ENCODE data around the gene ORMDL2. TPM values are rescaled to one million over a fixed set of nuclear protein-coding genes. Genes with fewer than 3 reads are reported as not detected.

The ORMDL2 gene
- total and polyA plus RNA-seq, 5 donors from 2014 or later, result 17.8 to 199 (median 135) TPM

DNA sequence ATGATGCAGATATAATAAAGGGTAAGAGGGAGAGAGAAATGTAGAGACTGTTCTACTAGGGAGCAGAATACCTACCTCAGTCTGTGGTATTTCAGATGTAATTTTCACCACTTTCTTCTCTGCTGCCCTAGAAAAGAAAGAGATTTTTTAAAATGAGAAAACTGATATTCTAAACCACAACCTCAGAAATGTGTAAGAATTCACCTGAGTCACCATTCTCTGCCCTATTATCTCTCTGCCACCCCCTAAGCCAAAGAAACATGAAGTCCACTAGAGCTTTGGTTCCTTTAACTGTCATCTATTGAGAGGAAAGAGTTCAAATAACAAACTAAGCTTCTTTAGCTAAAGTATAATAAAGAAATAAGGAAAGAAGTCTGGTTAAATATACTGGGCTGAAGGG is 21.9 kb upstream of the ORMDL2 start:
- peaks cover 79% of the 10 kb centered on the region for H3K36me3 ChIP-seq (ENCODE audit: control insufficient read depth, insufficient read depth, low read length)
- H3K4me1 ChIP-seq (ENCODE audit: control insufficient read depth, insufficient read depth, low read length, poor library complexity, severe bottlenecking), result no peaks in the 10 kb centered on the region
- ATAC-seq (ENCODE audit: low read depth in 2 of 2) (no peak), DNase-seq (no peak)
- H3K4me3 ChIP-seq (ENCODE audit: low read depth, low read length), result no peak overlapping the region
- no peaks in the 10 kb centered on the region for H3K27me3 ChIP-seq (ENCODE audit: control insufficient read depth, insufficient read depth, low read length)
- Mint-ChIP-seq H3K27me3 (no peaks in the 10 kb centered on the region), H3K4me1 (peaks cover 0 to 17% (median 7%) of the 10 kb centered on the region in 4 donors), H3K4me3 (no peak overlapping the region), H3K36me3 (peaks cover 37% of the 10 kb centered on the region), H3K27ac (no peak overlapping the region), H3K9me3 (no peaks in the 10 kb centered on the region)
- no peak overlapping the region for H3K27ac ChIP-seq (ENCODE audit: insufficient read depth, low read length, poor library complexity, severe bottlenecking)
- no peaks in the 10 kb centered on the region for H3K9me3 ChIP-seq (ENCODE audit: control insufficient read depth in 2 of 2, low read length in 2 of 2)

DNA sequence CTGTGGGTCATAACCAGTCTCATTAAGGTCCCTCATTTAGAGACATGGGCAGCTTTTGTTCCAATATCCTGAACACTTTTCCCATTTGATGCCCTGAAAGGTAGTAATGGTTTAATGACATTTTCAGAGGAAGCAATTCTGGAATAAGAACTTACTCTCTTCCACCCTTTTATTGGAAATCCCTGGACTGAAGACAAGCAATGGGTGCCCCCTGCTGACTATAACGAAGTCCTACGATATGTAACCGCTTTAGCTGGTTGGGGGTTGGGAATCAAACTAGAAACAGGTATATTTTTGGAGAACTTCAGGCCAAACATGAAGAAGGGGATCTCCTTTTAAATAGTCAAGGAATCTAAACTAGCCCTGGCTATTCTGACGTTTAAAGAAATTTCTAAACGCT is 20.8 kb upstream of the ORMDL2 start:
- Histone ChIP-seq H3K9me3 (ENCODE audit: control insufficient read depth in 2 of 2, low read length in 2 of 2) (no peaks in the 10 kb centered on the region), H3K27me3 (ENCODE audit: control insufficient read depth, insufficient read depth, low read length) (no peaks in the 10 kb centered on the region), H3K4me3 (ENCODE audit: low read depth, low read length) (no peak overlapping the region), H3K36me3 (ENCODE audit: control insufficient read depth, insufficient read depth, low read length) (peaks cover 88% of the 10 kb centered on the region), H3K4me1 (ENCODE audit: control insufficient read depth, insufficient read depth, low read length, poor library complexity, severe bottlenecking) (no peaks in the 10 kb centered on the region), H3K27ac (ENCODE audit: insufficient read depth, low read length, poor library complexity, severe bottlenecking) (no peak overlapping the region)
- ATAC-seq (ENCODE audit: low read depth in 2 of 2) (no peak), DNase-seq (peak in 2 of 3 donors; percentile 30 to 44)
- Mint-ChIP-seq H3K9me3 (no peaks in the 10 kb centered on the region), H3K27me3 (no peaks in the 10 kb centered on the region), H3K27ac (peak overlapping the region in 1 of 3 donors; percentile 50), H3K4me1 (peaks cover 0 to 17% (median 8%) of the 10 kb centered on the region in 4 donors), H3K36me3 (peaks cover 35% of the 10 kb centered on the region), H3K4me3 (no peak overlapping the region)

DNA sequence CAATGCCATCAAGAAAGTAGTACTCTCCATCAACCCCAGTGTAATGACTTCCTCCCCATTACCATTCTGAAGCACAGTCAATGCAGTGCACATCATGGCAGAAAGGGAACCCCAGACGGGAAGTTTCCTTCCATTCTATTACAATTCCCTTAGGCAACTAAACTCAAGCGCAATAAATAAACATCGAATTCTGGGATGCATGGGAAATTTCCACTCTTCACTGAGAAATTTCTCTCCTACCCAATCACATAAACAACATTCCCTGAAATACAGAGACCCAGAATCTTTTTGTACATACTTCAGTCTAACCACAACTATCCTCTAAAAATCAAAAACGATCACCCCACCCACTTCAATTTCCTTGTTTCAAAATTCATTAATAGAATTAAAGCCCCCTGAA is 20.3 kb upstream of the ORMDL2 start:
- ATAC-seq (ENCODE audit: low read depth in 2 of 2) (no peak), DNase-seq (no peak)
- no peaks in the 10 kb centered on the region for H3K9me3 ChIP-seq (ENCODE audit: control insufficient read depth in 2 of 2, low read length in 2 of 2)
- Mint-ChIP-seq H3K27me3 (no peaks in the 10 kb centered on the region), H3K4me1 (peaks cover 0 to 17% (median 8%) of the 10 kb centered on the region in 4 donors), H3K9me3 (no peaks in the 10 kb centered on the region), H3K27ac (peak overlapping the region in 1 of 3 donors; percentile 84), H3K36me3 (peaks cover 35% of the 10 kb centered on the region), H3K4me3 (no peak overlapping the region)
- H3K27me3 ChIP-seq (ENCODE audit: control insufficient read depth, insufficient read depth, low read length), result no peaks in the 10 kb centered on the region
- no peak overlapping the region for H3K27ac ChIP-seq (ENCODE audit: insufficient read depth, low read length, poor library complexity, severe bottlenecking)
- no peaks in the 10 kb centered on the region for H3K4me1 ChIP-seq (ENCODE audit: control insufficient read depth, insufficient read depth, low read length, poor library complexity, severe bottlenecking)
- no peak overlapping the region for H3K4me3 ChIP-seq (ENCODE audit: low read depth, low read length)
- H3K36me3 ChIP-seq (ENCODE audit: control insufficient read depth, insufficient read depth, low read length), result peaks cover 86% of the 10 kb centered on the region

DNA sequence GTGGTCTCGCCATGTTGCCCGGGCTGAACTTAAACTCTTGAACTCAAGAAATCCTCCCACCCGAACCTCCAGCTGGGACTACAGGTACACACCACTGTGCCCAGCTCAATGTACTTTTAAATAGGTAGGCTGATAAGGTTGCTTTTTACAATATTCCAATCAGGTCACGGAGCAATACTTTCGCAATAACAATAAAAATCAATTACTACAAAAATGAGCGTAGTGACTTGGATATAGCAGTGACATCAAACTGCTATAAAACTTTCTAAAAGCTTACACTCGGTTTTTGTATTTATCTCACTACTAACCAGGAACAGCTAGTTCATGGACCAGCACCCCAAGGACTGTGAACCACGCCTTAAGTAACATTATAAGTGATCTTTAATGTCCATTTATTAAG is 10.9 kb upstream of the ORMDL2 start:
- Mint-ChIP-seq H3K4me3 (no peak overlapping the region), H3K27me3 (no peaks in the 10 kb centered on the region), H3K4me1 (peaks cover 12 to 42% (median 28%) of the 10 kb centered on the region in 4 donors), H3K9me3 (peaks cover 0 to 2% (median 0%) of the 10 kb centered on the region in 7 donors), H3K36me3 (peaks cover 22% of the 10 kb centered on the region), H3K27ac (no peak overlapping the region)
- DNase-seq (no peak), ATAC-seq (ENCODE audit: low read depth in 2 of 2) (no peak)
- Histone ChIP-seq H3K36me3 (ENCODE audit: control insufficient read depth, insufficient read depth, low read length) (peaks cover 40% of the 10 kb centered on the region), H3K4me1 (ENCODE audit: control insufficient read depth, insufficient read depth, low read length, poor library complexity, severe bottlenecking) (peaks cover 4% of the 10 kb centered on the region), H3K4me3 (ENCODE audit: low read depth, low read length) (no peak overlapping the region), H3K27me3 (ENCODE audit: control insufficient read depth, insufficient read depth, low read length) (no peaks in the 10 kb centered on the region), H3K27ac (ENCODE audit: insufficient read depth, low read length, poor library complexity, severe bottlenecking) (no peak overlapping the region), H3K9me3 (ENCODE audit: control insufficient read depth in 2 of 2, low read length in 2 of 2) (no peaks in the 10 kb centered on the region)

DNA sequence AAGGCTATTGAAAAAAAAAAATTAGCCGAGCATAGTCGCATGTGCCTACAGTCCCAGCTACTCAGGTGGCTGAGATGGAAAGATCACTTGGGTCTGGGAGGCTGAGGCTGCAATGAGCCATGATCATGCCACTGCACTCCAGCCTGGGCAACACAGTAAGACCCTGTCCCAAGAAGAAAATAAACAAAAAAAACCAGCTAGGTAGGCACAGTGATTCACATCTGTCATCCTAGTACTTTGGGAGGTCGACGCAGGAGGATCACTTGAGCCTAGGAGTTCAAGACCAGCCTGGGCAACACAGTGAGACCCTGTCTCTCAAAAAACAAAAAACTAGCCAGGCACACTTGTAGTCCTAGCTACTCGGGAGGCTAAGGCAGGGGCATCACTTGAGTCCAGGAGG is 8.6 kb upstream of the ORMDL2 start:
- ATAC-seq (ENCODE audit: low read depth in 2 of 2) (no peak), DNase-seq (no peak)
- no peak overlapping the region for H3K4me3 Mint-ChIP-seq
- Histone ChIP-seq H3K4me1 (ENCODE audit: control insufficient read depth, insufficient read depth, low read length, poor library complexity, severe bottlenecking) (peaks cover 10% of the 10 kb centered on the region), H3K4me3 (ENCODE audit: low read depth, low read length) (no peak overlapping the region), H3K27me3 (ENCODE audit: control insufficient read depth, insufficient read depth, low read length) (no peaks in the 10 kb centered on the region), H3K36me3 (ENCODE audit: control insufficient read depth, insufficient read depth, low read length) (peaks cover 27% of the 10 kb centered on the region), H3K27ac (ENCODE audit: insufficient read depth, low read length, poor library complexity, severe bottlenecking) (no peak overlapping the region), H3K9me3 (ENCODE audit: control insufficient read depth in 2 of 2, low read length in 2 of 2) (no peaks in the 10 kb centered on the region)
- H3K27me3 Mint-ChIP-seq, result no peaks in the 10 kb centered on the region
- peaks cover 19% of the 10 kb centered on the region for H3K36me3 Mint-ChIP-seq
- peaks cover 0 to 2% (median 0%) of the 10 kb centered on the region in 7 donors for H3K9me3 Mint-ChIP-seq
- H3K27ac Mint-ChIP-seq, result no peak overlapping the region
- H3K4me1 Mint-ChIP-seq, result peaks cover 20 to 52% (median 38%) of the 10 kb centered on the region in 4 donors

DNA sequence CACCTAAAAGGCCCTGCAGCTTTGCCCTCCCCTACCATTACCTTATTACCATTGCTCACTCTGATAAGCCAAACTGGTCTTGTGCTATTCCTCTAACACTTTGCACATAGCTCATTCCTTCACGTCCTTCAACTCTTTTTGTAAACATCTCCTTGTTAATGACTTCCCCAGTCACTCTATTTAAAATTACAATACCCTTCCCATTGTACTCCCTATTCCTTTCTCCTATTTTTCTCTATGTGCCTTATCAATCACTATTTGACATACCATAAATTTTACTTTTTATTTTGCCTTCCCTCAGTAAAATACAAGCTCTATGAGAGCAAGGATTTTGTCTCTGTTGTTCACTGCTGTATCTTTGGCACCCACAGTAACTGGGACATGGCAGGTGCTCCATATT is 5.8 kb upstream of the ORMDL2 start:
- Mint-ChIP-seq H3K4me3 (peak overlapping the region in 1 of 4 donors; percentile 78), H3K27me3 (no peaks in the 10 kb centered on the region), H3K27ac (peak overlapping the region in 1 of 3 donors; percentile 25), H3K4me1 (peaks cover 22 to 64% (median 38%) of the 10 kb centered on the region in 4 donors), H3K36me3 (peaks cover 16% of the 10 kb centered on the region), H3K9me3 (peaks cover 0 to 2% (median 0%) of the 10 kb centered on the region in 7 donors)
- Histone ChIP-seq H3K4me3 (ENCODE audit: low read depth, low read length) (no peak overlapping the region), H3K4me1 (ENCODE audit: control insufficient read depth, insufficient read depth, low read length, poor library complexity, severe bottlenecking) (peaks cover 33% of the 10 kb centered on the region), H3K27me3 (ENCODE audit: control insufficient read depth, insufficient read depth, low read length) (no peaks in the 10 kb centered on the region), H3K27ac (ENCODE audit: insufficient read depth, low read length, poor library complexity, severe bottlenecking) (no peak overlapping the region), H3K36me3 (ENCODE audit: control insufficient read depth, insufficient read depth, low read length) (peaks cover 24% of the 10 kb centered on the region), H3K9me3 (ENCODE audit: control insufficient read depth in 2 of 2, low read length in 2 of 2) (no peaks in the 10 kb centered on the region)
- no peak for DNase-seq
- no peak for ATAC-seq (ENCODE audit: low read depth in 2 of 2)

DNA sequence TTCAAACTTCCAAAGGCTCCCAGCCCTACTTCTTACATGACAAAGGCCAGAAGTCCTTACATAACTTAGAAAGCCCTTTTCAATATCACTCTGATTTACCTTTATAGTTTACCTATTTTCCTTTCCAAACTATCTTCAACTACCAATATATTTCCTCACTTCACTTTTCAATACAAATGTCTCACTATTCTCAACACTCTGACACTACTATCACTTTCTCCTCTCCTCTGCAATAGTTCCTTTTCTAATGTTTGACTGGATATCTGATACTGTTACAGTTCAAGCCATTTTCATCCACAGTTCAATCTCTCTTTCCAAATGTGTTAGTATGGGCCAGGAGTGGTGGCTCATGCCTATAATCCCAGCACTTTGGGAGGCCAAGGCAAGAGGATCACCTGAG is 3.6 kb upstream of the ORMDL2 start:
- Histone ChIP-seq H3K36me3 (ENCODE audit: control insufficient read depth, insufficient read depth, low read length) (peaks cover 11% of the 10 kb centered on the region), H3K4me1 (ENCODE audit: control insufficient read depth, insufficient read depth, low read length, poor library complexity, severe bottlenecking) (peaks cover 47% of the 10 kb centered on the region), H3K27ac (ENCODE audit: insufficient read depth, low read length, poor library complexity, severe bottlenecking) (no peak overlapping the region), H3K4me3 (ENCODE audit: low read depth, low read length) (peak overlapping the region; percentile 26), H3K9me3 (ENCODE audit: control insufficient read depth in 2 of 2, low read length in 2 of 2) (no peaks in the 10 kb centered on the region), H3K27me3 (ENCODE audit: control insufficient read depth, insufficient read depth, low read length) (no peaks in the 10 kb centered on the region)
- Mint-ChIP-seq H3K9me3 (peaks cover 0 to 2% (median 0%) of the 10 kb centered on the region in 7 donors), H3K4me1 (peaks cover 22 to 70% (median 43%) of the 10 kb centered on the region in 4 donors), H3K36me3 (peaks cover 14% of the 10 kb centered on the region), H3K27me3 (no peaks in the 10 kb centered on the region), H3K4me3 (peak overlapping the region; percentile 2 to 86 (median 46)), H3K27ac (no peak overlapping the region)
- ATAC-seq (ENCODE audit: low read depth in 2 of 2) (no peak), DNase-seq (no peak)

DNA sequence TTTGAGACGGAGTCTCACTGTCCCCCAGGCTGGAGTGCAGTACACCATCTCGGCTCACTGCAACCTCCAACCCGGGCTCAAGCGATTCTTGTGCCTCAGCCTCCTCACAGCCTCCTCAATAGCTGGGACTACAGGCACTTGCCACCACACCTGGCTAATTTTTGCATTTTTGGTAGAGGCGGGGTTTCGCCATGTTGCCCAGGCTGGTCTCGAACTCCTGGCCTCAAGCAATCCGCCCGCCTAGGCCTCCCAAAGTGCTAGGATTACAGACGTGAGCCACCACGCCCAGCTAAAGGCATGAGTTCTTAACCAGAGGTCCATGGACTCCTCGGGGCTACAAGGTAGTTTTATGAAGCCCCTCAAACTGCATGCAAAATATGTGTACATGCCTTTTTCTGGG is 2.4 kb upstream of the ORMDL2 start:
- Histone ChIP-seq H3K9me3 (ENCODE audit: control insufficient read depth in 2 of 2, low read length in 2 of 2) (no peaks in the 10 kb centered on the region), H3K4me1 (ENCODE audit: control insufficient read depth, insufficient read depth, low read length, poor library complexity, severe bottlenecking) (peaks cover 49% of the 10 kb centered on the region), H3K4me3 (ENCODE audit: low read depth, low read length) (peak overlapping the region; percentile 100), H3K27ac (ENCODE audit: insufficient read depth, low read length, poor library complexity, severe bottlenecking) (no peak overlapping the region), H3K36me3 (ENCODE audit: control insufficient read depth, insufficient read depth, low read length) (peaks cover 21% of the 10 kb centered on the region), H3K27me3 (ENCODE audit: control insufficient read depth, insufficient read depth, low read length) (no peaks in the 10 kb centered on the region)
- Mint-ChIP-seq H3K36me3 (peaks cover 10% of the 10 kb centered on the region), H3K9me3 (peaks cover 0 to 2% (median 0%) of the 10 kb centered on the region in 7 donors), H3K27me3 (no peaks in the 10 kb centered on the region), H3K4me1 (peaks cover 22 to 69% (median 42%) of the 10 kb centered on the region in 4 donors), H3K27ac (no peak overlapping the region), H3K4me3 (peak overlapping the region in 2 of 4 donors; percentile 78 to 85)
- ATAC-seq (ENCODE audit: low read depth in 2 of 2) (no peak), DNase-seq (no peak)

Data from CD4-positive, CD25-positive, alpha-beta regulatory T cell (primary cell).